ENCODE data around the gene BTN2A1. TPM values are rescaled to one million over a fixed set of nuclear protein-coding genes. Genes with fewer than 3 reads are reported as not detected.
"Not testable (repeated sequence)": the region's sequence is repeated elsewhere in the genome, so short reads cannot be mapped to it uniquely, and the experiment has no call there.

Gene BTN2A1
- polyA plus RNA-seq (2013, experiment 1 of 2; ENCODE audit: insufficient read length): 36.0 TPM
- polyA plus RNA-seq (2013, experiment 2 of 2; ENCODE audit: insufficient read length): 27.1 TPM

- peak; percentile 95 for DNase-seq
These were observed at the start of gene BTN2A1 for GRCh38 chr6:26457806-26458688. Gene BTN2A1 (plus strand): TSS chr6:26457955. CDS start chr6:26458637, 682 bp downstream.

DNA sequence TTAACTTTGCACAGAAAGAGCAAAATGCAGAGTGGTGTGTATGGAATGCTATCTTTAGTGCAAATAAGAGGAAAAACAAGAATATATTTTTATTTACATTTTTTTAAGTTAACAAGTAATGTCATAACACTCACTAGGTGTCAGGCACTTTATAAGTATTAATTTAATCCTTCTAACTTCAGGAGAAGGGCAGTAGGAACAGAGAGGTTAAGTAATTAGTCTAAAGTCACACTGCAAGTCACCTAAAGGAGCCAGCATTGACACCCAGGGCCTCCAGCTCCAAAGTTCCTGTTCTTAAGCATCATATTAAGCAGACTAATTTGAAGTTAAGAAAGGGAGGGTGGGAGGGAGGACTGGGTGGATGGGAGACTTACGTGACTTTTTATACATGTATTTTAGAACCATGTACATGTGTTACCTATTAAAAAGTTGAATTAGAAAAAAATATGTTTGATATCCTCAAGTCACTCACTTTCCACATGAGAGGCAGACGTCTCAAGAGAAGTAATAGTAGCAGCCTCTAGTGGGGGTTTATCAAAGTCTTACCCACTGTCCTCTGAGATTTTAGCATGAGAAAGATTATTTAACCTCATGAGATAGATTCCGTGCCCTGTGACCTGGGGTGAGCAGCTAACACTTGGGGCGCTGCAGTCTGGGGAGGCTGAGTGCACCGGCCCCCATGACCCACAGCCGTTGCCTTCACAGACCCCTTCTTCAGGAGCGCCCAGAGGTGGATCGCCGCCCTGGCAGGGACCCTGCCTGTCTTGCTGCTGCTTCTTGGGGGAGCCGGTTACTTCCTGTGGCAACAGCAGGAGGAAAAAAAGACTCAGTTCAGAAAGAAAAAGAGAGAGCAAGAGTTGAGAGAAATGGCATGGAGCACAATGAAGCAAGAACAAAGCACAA, 48.7 kb upstream of the BTN2A1 start:
- DNase-seq: no peak

DNA sequence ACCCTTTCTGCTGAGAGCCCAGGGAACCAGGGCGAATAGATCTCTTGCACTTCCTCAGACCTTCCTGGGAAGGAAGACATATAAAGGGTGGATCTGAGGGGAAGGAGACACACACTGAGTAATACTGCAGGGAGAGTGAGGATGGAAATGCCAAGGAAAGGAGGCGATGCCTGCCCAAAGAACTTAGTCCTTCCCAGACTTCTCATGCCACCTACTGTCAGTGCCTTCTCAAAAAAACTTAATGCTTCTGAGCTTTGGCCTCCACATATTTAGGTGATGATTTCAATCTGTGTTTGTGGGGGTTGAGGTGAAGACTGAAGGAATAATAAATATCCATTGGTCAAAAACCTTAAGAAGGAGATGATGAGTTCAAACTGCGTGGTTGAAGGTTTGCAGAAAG, 46.0 kb upstream of the BTN2A1 start:
- peak; percentile 36 for DNase-seq

DNA sequence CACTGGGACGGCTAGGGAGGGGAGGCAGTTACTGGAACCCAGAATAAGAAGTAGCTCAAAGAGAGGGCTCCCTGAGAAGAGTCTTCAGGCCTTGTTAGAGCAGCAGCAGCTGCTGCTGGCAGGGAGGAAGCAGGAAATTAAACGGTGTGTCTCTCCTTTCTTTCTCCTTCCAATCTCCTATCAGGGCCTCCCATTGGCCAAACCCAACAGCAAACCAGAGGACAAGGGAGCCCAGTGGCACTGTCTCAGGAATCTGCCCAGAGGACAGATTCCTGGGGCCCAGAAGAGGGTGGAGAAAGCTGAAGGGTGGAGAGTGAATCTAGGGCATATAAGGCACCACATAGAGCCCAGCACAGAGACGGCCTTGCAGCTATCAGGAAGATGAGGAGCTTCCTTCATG, 45.5 kb upstream of the BTN2A1 start:
- DNase-seq: peak; percentile 28

DNA sequence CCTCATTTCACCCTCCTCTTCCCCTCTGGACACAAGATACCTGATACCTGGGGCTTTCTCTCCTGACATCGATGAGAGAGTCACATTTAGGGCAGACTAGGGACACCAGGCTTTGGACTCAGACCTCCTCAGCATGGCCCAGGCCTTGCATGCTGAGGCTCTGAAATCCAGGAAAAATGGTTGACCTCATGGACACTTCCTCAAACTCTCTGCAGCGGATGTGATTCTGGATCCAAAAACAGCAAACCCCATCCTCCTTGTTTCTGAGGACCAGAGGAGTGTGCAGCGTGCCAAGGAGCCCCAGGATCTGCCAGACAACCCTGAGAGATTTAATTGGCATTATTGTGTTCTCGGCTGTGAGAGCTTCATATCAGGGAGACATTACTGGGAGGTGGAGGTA, 44.8 kb upstream of the BTN2A1 start:
- DNase-seq: no peak

DNA sequence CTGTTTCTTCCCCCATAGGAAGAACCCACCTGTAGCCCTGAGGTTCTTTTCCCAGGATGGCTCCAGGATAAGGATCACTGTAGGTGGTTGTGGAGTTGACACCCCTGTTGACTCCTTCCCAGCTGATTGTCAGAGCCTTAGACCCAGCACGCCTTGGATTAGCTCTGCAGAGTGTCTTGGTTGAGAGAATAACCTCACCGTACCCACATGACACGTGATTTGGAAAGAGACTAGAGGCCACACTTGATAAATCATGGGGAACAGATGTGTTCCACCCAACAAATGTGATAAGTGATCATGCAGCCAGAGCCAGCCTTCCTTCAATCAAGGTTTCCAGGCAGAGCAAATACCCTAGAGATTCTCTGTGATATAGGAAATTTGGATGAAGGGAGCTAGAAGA, 43.5 kb upstream of the BTN2A1 start:
- no peak for DNase-seq

DNA sequence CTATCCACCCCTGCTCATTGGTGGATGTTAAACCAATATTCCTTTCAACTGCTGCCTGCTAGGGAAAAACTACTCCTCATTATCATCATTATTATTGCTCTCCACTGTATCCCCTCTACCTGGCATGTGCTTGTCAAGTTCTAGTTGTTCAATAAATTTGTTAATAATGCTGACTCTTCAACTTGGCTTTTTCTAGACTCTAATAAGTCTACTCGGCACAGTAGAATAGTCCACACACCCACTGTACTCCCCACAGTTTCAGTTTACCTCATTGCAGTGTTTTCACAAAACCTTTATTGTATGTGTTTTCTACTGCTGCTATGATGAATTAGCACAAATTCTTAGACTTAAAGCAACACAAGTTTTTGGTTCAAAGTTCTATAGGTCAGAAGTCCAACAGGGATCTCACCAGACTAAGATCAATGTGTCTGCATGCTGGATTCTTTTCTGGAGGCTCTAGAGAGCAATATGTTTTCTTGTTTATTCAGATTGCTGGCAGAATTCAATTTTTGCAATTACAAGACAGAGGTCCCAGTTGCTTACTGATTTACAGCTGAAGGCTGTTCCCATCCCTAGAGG, 42.6 kb upstream of the BTN2A1 start:
- no peak for DNase-seq

GRCh38 chr6:26415791-26416190, 42.0 kb upstream of the BTN2A1 start:
- no peak for DNase-seq

GRCh38 chr6:26416288-26416687, 41.5 kb upstream of the BTN2A1 start:
- no peak for DNase-seq

GRCh38 chr6:26418077-26418476, 39.7 kb upstream of the BTN2A1 start:
- DNase-seq: not testable (repeated sequence)

- DNase-seq: not testable (repeated sequence)
These were observed 39.0 kb upstream of the BTN2A1 start for GRCh38 chr6:26418795-26419194.

DNA sequence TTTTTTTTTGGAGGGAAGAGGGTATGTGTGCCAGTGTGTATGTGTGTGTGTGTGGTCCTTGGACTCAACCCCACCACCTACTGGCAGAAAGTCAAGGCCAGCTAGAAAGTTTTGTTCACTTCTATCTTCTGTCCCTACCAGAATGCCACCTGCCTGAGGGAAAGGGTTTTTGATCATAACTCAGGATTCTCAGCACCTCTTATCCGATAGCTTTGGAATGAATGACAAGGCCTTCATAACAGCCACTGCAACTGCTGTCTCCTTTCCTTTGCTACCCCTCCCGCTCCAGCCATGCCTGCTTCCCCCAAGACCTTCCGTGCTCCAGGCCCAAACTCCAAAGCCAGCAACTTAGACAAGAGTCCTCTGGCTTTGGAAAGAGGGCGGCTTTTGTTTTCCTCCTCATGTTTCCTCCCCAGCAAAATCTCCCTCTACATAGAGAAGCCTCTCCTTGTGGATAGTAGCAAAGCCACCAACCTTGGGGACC, 37.0 kb upstream of the BTN2A1 start:
- DNase-seq: peak; percentile 62

DNA sequence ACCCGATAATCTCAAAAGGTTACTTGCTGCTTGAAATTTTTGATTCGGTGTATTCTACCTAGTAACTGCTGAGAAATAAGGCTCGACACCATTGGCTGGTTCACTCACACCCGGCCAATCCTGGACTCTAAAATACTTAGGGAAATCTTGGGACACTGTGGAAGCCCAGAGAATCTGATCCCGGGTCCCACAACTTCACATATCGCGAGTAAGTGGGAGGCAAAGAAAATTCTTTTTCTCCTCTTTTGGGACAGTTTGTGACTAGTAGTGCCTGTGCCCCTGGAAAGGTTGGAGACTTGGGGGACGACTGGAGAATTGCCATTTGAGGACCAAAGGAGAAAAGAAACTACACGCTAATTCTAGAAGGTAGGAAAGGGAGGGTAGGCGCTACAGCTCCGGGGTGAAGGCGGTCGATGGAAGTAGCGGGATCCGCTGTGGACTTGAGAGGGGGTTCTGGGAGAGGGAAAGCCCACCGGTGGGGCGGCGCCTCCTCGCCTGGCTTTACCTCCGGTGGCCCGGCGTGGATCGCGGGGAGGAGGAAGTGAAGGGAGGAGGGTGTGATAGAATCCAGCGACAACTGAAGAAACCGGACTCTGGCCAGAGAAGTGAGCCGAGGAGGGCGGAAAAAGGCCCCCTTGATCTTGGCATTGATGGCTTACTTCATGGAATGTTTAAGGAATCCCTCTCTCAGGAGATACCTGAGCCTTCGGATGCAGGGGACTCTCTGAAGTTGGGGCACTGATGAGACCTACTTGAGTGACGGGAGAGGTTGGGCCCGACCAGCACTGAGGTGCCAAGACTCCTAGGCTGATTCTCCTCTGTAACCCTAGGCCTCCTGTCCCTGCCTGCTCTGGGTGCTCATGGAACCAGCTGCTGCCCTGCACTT, 36.3 kb upstream of the BTN2A1 start:
- DNase-seq: peak; percentile 95

- no peak for DNase-seq
These were observed 35.4 kb upstream of the BTN2A1 start for GRCh38 chr6:26422329-26422728.

DNA sequence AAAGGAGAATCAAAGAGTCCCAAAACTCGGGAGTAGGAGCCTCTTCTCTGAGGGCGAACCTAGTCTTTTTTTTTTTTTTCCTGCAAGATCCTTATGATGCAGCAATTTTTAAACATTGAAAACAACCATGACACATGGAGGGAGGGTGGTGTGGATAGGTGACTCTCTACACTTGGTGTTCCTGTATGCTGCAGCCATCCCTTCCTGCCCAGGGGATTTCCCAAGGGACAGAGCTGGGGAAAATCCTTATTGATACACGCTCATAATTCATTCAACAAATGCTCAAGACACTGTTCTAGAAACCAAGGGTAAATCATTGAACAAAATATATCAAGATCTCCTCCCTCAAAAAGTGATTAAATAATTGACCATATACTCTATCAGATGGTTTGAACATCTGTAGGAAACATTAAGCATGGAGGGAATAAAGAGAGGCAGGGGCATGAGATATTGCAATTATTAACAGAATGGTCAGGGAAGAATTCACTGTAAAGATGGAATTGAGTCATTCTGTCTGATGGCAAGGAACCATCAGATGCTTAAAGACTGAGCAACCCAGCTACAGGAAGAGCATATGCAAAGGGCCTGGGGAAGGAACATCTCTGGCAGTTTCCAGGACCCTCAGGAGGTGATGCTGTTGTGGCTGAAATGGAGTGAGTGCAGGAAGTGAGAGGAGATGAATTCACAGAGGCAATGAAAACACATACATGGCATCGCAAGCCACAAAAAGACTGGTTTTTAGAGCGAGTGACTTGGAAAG, 30.9 kb upstream of the BTN2A1 start:
- no peak for DNase-seq

DNA sequence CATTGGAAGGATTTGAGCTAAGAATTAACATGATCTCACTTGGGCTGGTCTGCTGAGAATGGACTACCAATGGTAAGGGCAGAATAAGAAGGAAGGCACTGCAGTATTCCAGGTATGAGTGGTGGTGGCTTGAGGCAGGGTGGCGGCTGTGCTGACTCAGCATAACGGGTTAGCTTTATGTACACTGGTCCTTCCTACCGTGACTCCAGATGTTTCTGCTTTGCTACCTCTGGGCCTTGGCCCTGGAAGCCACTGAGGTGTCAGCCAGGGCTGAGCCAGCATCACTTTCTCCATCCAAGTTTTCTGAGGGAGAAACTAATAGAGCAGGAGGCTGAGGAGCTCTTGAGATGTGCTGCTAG, 30.3 kb upstream of the BTN2A1 start:
- no peak for DNase-seq

DNA sequence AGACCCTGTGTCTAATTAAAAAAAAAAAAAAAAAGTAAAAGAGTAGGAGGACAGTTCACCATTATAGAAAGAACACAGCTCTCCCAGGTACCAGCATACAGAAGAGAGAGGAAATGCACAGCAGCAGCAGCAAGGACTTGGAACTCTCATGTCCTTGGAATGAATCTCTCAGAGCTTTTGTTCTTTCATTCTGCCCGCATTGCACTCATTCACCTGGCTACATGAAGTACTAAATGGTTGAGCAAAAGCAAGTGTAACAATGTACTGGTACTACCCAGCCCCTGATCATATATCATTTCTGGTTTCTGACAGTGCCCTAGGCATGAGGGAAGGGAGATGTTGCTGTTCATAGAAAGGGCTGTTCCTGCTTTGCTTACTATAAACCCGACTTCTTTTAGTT, 29.5 kb upstream of the BTN2A1 start:
- DNase-seq: no peak

DNA sequence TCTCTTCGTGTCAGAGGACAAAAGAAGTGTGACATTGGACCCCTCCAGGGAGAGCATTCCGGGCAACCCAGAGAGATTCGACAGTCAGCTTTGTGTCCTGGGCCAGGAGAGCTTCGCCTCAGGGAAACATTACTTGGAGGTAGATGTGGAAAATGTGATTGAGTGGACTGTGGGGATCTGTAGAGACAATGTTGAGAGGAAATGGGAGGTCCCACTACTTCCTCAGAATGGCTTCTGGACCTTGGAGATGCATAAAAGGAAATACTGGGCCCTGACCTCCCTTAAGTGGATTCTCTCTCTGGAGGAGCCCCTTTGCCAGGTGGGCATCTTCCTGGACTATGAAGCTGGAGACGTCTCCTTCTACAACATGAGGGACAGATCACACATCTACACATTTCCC, 27.0 kb upstream of the BTN2A1 start:
- no peak for DNase-seq

DNA sequence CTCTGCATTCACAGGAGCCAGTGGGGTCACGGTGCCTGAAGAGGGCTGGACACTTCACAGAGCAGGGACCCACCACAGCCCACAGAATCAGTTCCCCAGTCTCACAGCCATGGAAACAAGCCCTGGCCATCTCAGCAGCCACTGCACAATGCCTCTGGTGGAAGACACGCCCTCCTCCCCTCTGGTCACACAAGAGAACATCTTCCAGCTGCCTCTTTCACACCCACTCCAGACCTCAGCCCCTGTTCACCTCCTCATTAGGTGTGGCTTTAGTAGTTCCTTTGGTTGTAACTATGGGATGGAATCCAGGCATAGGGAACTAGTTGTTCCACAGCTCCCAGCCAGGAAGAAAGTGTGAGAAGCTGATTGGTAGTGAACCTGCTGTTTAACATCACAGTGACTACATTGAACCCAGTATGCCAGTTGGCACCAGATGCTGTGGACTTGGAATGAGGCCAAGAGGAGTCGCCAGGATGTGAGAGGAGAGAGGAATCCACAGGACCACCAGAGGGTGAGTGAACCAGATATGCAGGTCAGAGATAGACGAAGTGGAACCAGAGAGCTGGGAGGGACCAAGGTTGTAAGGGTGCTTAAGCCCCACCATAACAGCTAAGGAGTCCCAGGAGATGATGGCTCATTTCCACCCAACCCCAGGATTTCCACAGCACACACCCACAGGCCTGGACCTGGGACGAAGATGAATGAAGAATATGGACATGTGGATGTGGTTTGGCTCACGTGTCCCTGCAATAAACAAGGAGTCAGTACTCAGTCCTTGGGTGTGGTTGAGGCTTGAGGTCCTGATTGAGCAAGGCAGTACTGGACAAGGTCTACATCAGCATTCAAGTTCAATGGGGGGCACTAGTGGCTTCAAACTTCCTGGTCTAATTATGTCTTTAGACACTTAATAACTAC, 26.2 kb upstream of the BTN2A1 start:
- DNase-seq: no peak

Data from fibroblast of skin of back (primary cell).